OCI-LY3 (cell line): ENCODE results near the gene CAPN15.

Experiments
- H2AFZ ChIP-seq: fragments of 200-600, 300-600 bp; shearing (Covaris generic); 2 replicates; pipeline ENCODE4 v1.6.0; 2014; ENCODE audit warnings: antibody characterized with exemption, low read depth, low read length
- H3K27ac ChIP-seq: fragments of 200-600, 300-600 bp; sonication (generic); 2 replicates; pipeline ENCODE4 v1.5.1; 2014; ENCODE audit warnings: mild to moderate bottlenecking, low read length, moderate library complexity, mixed read lengths
- H3K27me3 ChIP-seq: fragments of 200-600, 300-600 bp; sonication (generic); 2 replicates; pipeline ENCODE4 v1.6.1; 2014; ENCODE audit warnings: low read depth, low read length, mixed read lengths
- H3K36me3 ChIP-seq: fragments of 200-600, 300-600 bp; sonication (generic); replicated peaks from 2 replicates; pipeline ENCODE3; 2014; ENCODE audit warnings: low read depth, low read length, mixed read lengths
- H3K4me1 ChIP-seq: fragments of 300-600, 200-600 bp; sonication (generic); 2 replicates; pipeline ENCODE4 v1.6.1; 2014; ENCODE audit warnings: low read length, mixed read lengths
- H3K4me2 ChIP-seq: fragments of 200-600, 300-600 bp; sonication (generic); 2 replicates; pipeline ENCODE4 v1.6.1; 2014; ENCODE audit warnings: low read length, mixed read lengths
- H3K4me3 ChIP-seq: fragments of 300-600, 200-600 bp; sonication (generic); 2 replicates; pipeline ENCODE4 v1.5.1; 2014; ENCODE audit warnings: antibody characterized with exemption, mild to moderate bottlenecking, low read length, moderate library complexity
- H3K79me2 ChIP-seq: fragments of 300-600, 200-600 bp; shearing (Covaris generic); 2 replicates; pipeline ENCODE4 v1.6.1; 2014; ENCODE audit warnings: mild to moderate bottlenecking, low read length, mixed read lengths
- H3K9ac ChIP-seq: fragments of 300-600, 200-600 bp; shearing (Covaris generic); 2 replicates; pipeline ENCODE4 v1.6.0; 2014; ENCODE audit warnings: mild to moderate bottlenecking, low read length, moderate library complexity
- H3K9me3 ChIP-seq: fragments of 200-600, 300-600 bp; shearing (Covaris generic); 2 replicates; pipeline ENCODE4 v1.6.1; 2014; ENCODE audit warnings: low read length, mixed read lengths; ENCODE audit not compliant: insufficient read depth
- H4K20me1 ChIP-seq: fragments of 200-600, 300-600 bp; sonication (generic); 2 replicates; pipeline ENCODE4 v1.6.1; 2016; ENCODE audit warnings: low read length, mixed read lengths; ENCODE audit not compliant: insufficient read depth
- CTCF ChIP-seq: fragments of 200-600, 300-600 bp; sonication (generic); IDR thresholded peaks from 2 replicates; pipeline ENCODE4 v1.5.1; 2014; ENCODE audit warnings: antibody characterized with exemption, low read length, low read depth
- EZH2phosphoT487 ChIP-seq: fragments of 200-600 bp; shearing (Covaris generic); IDR thresholded peaks from 2 replicates; pipeline ENCODE4 v1.6.1; 2018; ENCODE audit warnings: antibody characterized with exemption, mixed run types, low read depth

CAPN15 gene

DNA sequence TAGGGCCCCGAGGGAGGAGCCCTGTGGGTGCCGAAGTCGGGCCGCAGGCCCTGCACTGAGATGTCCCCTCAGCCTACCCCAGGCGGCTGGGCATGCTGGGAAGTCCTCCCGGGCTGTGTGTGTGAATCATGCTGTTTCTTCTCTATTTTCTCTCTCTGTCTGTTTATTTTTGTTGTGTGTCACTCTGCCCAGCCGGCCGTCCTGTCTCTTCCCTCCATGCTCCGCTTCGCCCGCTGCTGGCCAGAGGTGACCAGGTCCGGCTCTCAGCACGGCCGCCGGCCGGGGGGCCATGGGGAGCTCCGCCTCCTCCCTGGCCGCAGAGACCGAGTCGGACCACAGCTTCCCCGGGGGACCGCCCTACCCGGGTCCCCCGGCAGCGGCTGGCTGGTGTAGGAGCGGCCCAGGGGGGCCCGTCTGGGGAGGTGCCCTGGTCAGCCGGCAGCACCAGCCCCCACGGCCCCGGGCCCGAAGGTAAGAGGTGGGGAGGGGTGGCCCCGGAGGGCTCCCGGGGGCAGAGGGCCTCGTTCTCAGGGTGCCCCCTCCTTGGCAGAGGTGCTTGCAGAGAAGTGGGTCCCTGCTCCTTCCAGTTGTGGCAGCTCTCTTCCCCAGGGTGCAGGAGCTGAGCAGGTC lies 12.5 kb downstream of the CAPN15 start:
- no peaks in the 10 kb centered on the region for H3K4me1 ChIP-seq
- H2AFZ ChIP-seq = no peak overlapping the region
- no peaks in the 10 kb centered on the region for H3K27me3 ChIP-seq
- TF ChIP-seq EZH2phosphoT487 (no peak), CTCF (no peak)
- H3K79me2 ChIP-seq = peaks cover 97% of the 10 kb centered on the region
- H3K4me2 ChIP-seq = no peak overlapping the region
- no peak overlapping the region for H3K27ac ChIP-seq
- H3K4me3 ChIP-seq = no peak overlapping the region
- no peak overlapping the region for H3K9ac ChIP-seq
- H3K36me3 ChIP-seq = peaks cover 7% of the 10 kb centered on the region
- peaks cover 19% of the 10 kb centered on the region for H4K20me1 ChIP-seq
- no peaks in the 10 kb centered on the region for H3K9me3 ChIP-seq

DNA sequence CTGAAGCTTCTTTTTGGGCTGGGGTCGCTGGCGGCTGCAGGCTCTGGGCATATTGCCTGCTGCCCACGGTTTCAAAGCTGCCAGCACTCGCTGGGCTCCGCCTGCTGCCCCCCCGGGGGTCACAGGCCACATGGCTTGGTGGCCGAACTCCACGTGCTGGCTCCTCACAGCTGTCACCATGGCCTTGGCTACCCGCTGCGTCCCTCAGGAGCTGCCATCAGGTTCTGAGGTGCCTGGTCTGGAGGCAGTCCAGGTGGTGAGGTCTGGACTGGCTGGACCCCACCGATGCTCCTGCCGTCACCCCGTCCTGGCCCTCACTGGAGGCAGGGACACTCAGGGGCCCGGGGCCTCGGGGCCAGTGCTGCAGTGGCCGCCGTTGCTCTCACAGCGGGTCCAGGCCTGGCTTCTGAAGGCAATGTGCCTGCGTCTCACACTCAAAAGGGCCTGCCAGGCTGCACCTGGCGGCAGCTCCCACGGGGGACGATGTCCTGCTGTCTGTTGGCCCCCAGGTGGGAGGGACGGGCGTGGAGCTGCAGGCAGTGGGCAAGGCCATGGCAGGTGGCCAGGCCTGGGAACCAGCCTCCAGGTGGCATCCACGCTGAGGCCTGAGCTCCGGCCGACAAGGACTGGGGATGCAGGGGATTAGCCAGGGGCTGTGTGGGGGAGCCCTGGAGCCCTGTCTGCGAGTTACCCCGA lies 13.3 kb downstream of the CAPN15 start:
- Histone ChIP-seq H3K27me3 (no peaks in the 10 kb centered on the region), H3K36me3 (peaks cover 7% of the 10 kb centered on the region), H3K79me2 (peaks cover 97% of the 10 kb centered on the region), H3K4me3 (no peak overlapping the region), H2AFZ (no peak overlapping the region), H3K4me2 (no peak overlapping the region), H4K20me1 (peaks cover 19% of the 10 kb centered on the region), H3K9me3 (no peaks in the 10 kb centered on the region), H3K9ac (no peak overlapping the region), H3K4me1 (no peaks in the 10 kb centered on the region), H3K27ac (no peak overlapping the region)
- TF ChIP-seq EZH2phosphoT487 (no peak), CTCF (no peak)

GRCh38 chr16:543301-544164 lies 16.0 kb downstream of the CAPN15 start:
- peaks cover 73% of the 10 kb centered on the region for H3K79me2 ChIP-seq
- no peak overlapping the region for H3K4me2 ChIP-seq
- H3K9ac ChIP-seq = no peak overlapping the region
- H3K27ac ChIP-seq = no peak overlapping the region
- H3K9me3 ChIP-seq = no peaks in the 10 kb centered on the region
- no peak overlapping the region for H3K4me3 ChIP-seq
- H4K20me1 ChIP-seq = peaks cover 19% of the 10 kb centered on the region
- H3K36me3 ChIP-seq = peaks cover 7% of the 10 kb centered on the region
- H3K27me3 ChIP-seq = no peaks in the 10 kb centered on the region
- TF ChIP-seq CTCF (no peak), EZH2phosphoT487 (no peak)
- no peaks in the 10 kb centered on the region for H3K4me1 ChIP-seq
- H2AFZ ChIP-seq = no peak overlapping the region

- TF ChIP-seq EZH2phosphoT487 = no peak
- TF ChIP-seq CTCF = no peak
- Histone ChIP-seq H4K20me1 (peaks cover 14% of the 10 kb centered on the region), H3K36me3 (peaks cover 11% of the 10 kb centered on the region)
Observed at GRCh38 chr16:544517-544916, 17.0 kb downstream of the CAPN15 start.

More at GRCh38 chr16:544517-544916, 17.0 kb downstream of the CAPN15 start:
- H3K27ac ChIP-seq = no peak overlapping the region
- peaks cover 63% of the 10 kb centered on the region for H3K79me2 ChIP-seq
- no peak overlapping the region for H3K9ac ChIP-seq
- H3K9me3 ChIP-seq = no peaks in the 10 kb centered on the region
- no peaks in the 10 kb centered on the region for H3K4me1 ChIP-seq
- H3K4me2 ChIP-seq = no peak overlapping the region
- no peaks in the 10 kb centered on the region for H3K27me3 ChIP-seq
- no peak overlapping the region for H3K4me3 ChIP-seq
- H2AFZ ChIP-seq = no peak overlapping the region
